GM13977 (cell line): ENCODE data around the gene SOSTDC1.
"Not testable (repeated sequence)": the region's sequence is repeated elsewhere in the genome, so short reads cannot be mapped to it uniquely, and the experiment has no call there.

Source experiments
- DNase-seq: peaks from one replicate; pipeline ENCODE4 v3.0.0; 2012; ENCODE audit warnings: low spot score
- CTCF ChIP-seq: IDR thresholded peaks from 2 replicates; pipeline ENCODE4 v1.5.1; 2012; ENCODE audit warnings: mild to moderate bottlenecking, control low read depth; ENCODE audit not compliant: insufficient read depth; ENCODE audit errors: extremely low read depth, missing control alignments
- in situ Hi-C: fragments of 300-500 bp; cut with MboI; formaldehyde crosslinking; loops from one replicate; pipeline ENCODE4 v1.12.0; 2022; ENCODE audit warnings: low sequenced_read_pairs, low pct_unique_long_range_greater_than_20kb, mixed read lengths, inconsistent platforms; ENCODE audit not compliant: unreplicated experiment

The SOSTDC1 gene

GRCh38 chr7:16465469-16466361 lies at the start of gene SOSTDC1:
TSS of gene SOSTDC1 (minus strand) at chr7:16465738. CDS start at chr7:16465668, 70 bp downstream.
- no peak for DNase-seq
- TF ChIP-seq CTCF, result no peak
- in situ Hi-C loops, result no loop called here

DNA sequence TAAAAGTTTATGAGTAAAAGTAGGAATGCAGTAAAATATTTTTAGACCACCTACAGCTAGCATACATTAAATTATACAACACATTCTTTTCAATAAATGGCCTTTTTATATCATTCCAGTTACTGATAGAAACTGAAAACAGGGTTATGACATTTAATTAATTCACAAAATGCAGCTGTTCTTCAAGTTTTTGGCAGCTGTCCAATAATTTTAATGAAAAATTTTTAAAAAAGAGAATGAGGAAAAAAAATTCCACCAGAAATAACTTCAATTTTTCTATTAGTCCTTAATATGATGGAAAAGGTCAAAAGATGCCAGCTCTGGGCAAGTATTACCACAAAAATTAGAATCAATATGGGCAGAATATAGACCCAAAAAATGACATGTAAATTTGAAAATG lies 49.2 kb upstream of the SOSTDC1 start:
- no peak for DNase-seq
- in situ Hi-C loops, result no loop called here

GRCh38 chr7:16514271-16514670 lies 48.7 kb upstream of the SOSTDC1 start:
- no peak for DNase-seq
- in situ Hi-C loops, result no loop called here

More for the DNA sequence above, 49.2 kb upstream of the SOSTDC1 start:
- no peak for TF ChIP-seq CTCF

DNA sequence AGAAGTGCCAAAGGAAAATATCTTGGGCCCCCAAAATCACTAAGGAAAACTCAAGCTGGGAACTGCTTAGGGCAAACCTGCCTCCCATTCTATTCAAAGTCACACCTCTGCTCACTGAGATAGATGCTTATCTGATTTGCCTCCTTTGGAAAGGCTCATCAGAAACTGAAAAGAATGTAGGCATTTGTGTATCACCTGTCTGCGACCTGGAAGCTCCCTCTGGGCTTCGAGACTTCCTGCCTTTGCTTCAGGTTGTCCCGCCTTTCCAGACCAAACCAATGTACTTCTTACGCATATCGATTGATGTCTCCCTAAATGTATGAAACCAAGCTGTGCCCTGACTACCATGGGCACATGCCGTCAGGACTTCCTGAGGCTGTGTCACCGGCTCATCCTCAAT lies 46.6 kb upstream of the SOSTDC1 start:
- no peak for DNase-seq
- in situ Hi-C loops, result no loop called here
- no peak for TF ChIP-seq CTCF

More at GRCh38 chr7:16514271-16514670, 48.7 kb upstream of the SOSTDC1 start:
- no peak for TF ChIP-seq CTCF

DNA sequence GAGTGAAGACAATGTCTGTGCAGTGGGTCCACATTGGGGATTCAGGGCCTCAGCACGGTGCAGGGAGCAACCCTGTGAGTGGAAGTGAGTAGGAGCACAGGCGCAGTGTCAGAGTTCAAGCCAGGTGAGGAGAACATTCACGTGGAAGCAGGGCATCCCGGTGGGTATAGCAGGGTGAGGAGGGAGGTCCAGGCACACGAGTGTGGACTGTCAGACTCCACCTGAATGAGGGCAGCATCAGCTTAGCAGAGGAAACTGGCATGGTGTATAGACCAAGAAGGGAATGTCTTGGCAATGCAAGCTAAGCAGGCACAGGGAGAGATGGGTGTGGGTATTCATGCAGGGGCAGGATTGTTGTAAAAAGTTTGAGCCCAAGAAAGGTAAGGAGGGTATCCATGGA lies 45.8 kb upstream of the SOSTDC1 start:
- no peak for DNase-seq
- in situ Hi-C loops, result no loop called here
- no peak for TF ChIP-seq CTCF

- TF ChIP-seq CTCF, result no peak
- in situ Hi-C loops, result no loop called here
- DNase-seq, result no peak
Observed at GRCh38 chr7:16509829-16510228, 44.3 kb upstream of the SOSTDC1 start.

DNA sequence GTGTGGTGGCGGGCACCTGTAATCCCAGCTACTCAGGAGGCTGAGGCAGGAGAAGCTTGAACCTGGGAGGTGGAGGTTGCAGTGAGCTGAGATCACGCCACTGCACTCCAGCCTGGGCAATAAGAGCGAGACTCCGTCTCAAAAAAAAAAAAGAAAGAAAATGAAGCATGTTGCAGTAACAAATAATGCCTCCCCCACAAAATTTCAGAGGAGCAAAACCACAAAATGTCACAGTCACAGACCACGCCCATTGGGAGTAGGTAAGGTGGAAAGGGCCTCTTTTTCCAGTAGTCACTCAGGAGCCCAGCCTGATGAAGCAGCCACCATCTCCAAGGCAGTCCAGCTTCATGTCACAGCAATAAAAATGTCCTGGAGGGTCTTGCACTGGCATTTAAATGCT lies 40.9 kb upstream of the SOSTDC1 start:
- DNase-seq, in situ Hi-C loops: not testable (repeated sequence)
